HEK293 (cell line): ENCODE measurements around the gene OBP2A.

Source experiments
- TCF7L2 ChIP-seq: IDR thresholded peaks from 2 replicates; pipeline ENCODE4 v1.6.1; 2011; ENCODE audit warnings: low read depth, mild to moderate bottlenecking, inconsistent platforms, low read length, moderate library complexity, borderline replicate concordance
- ZNF140 ChIP-seq: fragments of 450-650 bp; formaldehyde crosslinking; IDR thresholded peaks from 2 replicates; pipeline ENCODE4 v1.5.1; 2016; ENCODE audit warnings: missing biosample characterization, missing genetic modification characterization
- ZNF175 ChIP-seq: fragments of 450-650 bp; formaldehyde crosslinking; IDR thresholded peaks from 2 replicates; pipeline ENCODE4 v1.5.1; 2016; ENCODE audit warnings: missing biosample characterization, missing genetic modification characterization
- TF ChIP-seq, protein P1 (sequence below): fragments of 450-650 bp; formaldehyde crosslinking; IDR thresholded peaks from 2 replicates; pipeline ENCODE4 v1.5.1; 2016; ENCODE audit warnings: missing biosample characterization, missing genetic modification characterization
- TF ChIP-seq, protein P2 (sequence below): fragments of 450-650 bp; formaldehyde crosslinking; IDR thresholded peaks from 2 replicates; pipeline ENCODE4; 2016; ENCODE audit warnings: missing biosample characterization, missing genetic modification characterization

DNA sequence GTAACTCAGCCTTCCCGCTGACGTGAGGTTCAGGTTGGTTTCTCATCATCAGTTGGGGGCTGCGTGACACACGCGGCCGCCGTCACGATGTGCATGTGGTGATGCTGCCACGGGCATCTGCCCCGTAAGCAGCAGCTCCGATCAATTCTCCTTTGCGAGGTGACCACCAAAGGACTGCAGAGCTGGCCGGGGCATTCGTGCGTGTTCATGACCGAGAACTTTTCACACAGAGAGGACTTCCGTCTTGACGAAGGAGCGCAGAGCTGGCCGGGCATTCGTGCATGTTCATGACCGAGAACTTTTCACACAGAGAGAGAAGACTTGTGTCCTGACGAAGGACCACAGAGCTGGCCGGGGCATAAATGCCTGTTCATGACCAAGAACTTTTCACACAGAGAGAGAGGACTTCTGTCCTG lies 28.5 kb upstream of the OBP2A start:
- TF ChIP-seq ZNF140 (tag by site-specific recombination) (no peak), TCF7L2 (no peak), ZNF175 (no peak)
- TF ChIP-seq, protein P1, sequence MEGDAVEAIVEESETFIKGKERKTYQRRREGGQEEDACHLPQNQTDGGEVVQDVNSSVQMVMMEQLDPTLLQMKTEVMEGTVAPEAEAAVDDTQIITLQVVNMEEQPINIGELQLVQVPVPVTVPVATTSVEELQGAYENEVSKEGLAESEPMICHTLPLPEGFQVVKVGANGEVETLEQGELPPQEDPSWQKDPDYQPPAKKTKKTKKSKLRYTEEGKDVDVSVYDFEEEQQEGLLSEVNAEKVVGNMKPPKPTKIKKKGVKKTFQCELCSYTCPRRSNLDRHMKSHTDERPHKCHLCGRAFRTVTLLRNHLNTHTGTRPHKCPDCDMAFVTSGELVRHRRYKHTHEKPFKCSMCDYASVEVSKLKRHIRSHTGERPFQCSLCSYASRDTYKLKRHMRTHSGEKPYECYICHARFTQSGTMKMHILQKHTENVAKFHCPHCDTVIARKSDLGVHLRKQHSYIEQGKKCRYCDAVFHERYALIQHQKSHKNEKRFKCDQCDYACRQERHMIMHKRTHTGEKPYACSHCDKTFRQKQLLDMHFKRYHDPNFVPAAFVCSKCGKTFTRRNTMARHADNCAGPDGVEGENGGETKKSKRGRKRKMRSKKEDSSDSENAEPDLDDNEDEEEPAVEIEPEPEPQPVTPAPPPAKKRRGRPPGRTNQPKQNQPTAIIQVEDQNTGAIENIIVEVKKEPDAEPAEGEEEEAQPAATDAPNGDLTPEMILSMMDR (tag by site-specific recombination): no peak
- TF ChIP-seq, protein P2, sequence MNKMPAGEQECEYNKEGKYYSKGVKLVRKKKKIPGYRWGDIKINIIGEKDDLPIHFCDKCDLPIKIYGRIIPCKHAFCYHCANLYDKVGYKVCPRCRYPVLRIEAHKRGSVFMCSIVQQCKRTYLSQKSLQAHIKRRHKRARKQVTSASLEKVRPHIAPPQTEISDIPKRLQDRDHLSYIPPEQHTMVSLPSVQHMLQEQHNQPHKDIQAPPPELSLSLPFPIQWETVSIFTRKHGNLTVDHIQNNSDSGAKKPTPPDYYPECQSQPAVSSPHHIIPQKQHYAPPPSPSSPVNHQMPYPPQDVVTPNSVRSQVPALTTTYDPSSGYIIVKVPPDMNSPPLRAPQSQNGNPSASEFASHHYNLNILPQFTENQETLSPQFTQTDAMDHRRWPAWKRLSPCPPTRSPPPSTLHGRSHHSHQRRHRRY: no peak
